SU-DHL-6 (cell line): Measurements from ENCODE around the gene CCDC122.

Source experiments
- CTCF ChIP-seq: fragments of 200-600 bp; sonication (generic); IDR thresholded peaks from one replicate; pipeline ENCODE4 v1.5.1; 2017; ENCODE audit warnings: antibody characterized with exemption, mild to moderate bottlenecking, low read length, moderate library complexity; ENCODE audit not compliant: insufficient read depth, poor library complexity, severe bottlenecking
- EZH2phosphoT487 ChIP-seq: fragments of 200-600 bp; sonication (generic), shearing (Covaris generic); conservative IDR thresholded peaks from 2 replicates; pipeline ENCODE4 v1.6.1; 2018; ENCODE audit warnings: mild to moderate bottlenecking, antibody characterized with exemption, low read length, moderate library complexity, mixed read lengths

- no peak for TF ChIP-seq CTCF
- no peak for TF ChIP-seq EZH2phosphoT487
Observed at GRCh38 chr13:43805071-43805468, 74.5 kb downstream of the CCDC122 start.
